GM19455 (cell line): ENCODE data around the gene CEP128.

ENCODE experiments used
- ATAC-seq: cut with Tn5 transposase; IDR thresholded peaks from one replicate; pipeline ENCODE4 v1.9.1; 2021; ENCODE audit not compliant: unreplicated experiment

Gene CEP128

DNA sequence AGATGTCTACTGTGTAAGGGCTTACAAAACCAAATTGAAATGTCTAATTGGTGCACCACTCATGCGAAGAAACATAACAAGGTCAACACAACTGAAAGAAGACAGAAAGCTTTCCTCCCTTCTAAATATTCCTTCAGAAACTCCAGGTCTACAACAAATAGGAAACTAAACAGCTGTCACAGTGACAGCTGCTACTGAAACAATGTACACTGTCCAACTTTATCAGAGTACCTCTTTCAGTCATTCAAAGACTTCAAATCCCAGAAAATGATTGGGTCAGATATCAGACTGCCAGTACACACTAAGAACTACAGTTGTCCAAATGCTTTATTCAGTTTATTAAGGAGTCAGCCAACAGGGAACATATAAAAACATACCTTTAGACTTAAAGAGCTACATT is 35.2 kb downstream of the CEP128 start:
- ATAC-seq, result no peak

GRCh38 chr14:80902608-80903007 is 38.9 kb downstream of the CEP128 start:
- no peak for ATAC-seq

- no peak for ATAC-seq
These were observed 39.7 kb downstream of the CEP128 start for GRCh38 chr14:80901822-80902221.

DNA sequence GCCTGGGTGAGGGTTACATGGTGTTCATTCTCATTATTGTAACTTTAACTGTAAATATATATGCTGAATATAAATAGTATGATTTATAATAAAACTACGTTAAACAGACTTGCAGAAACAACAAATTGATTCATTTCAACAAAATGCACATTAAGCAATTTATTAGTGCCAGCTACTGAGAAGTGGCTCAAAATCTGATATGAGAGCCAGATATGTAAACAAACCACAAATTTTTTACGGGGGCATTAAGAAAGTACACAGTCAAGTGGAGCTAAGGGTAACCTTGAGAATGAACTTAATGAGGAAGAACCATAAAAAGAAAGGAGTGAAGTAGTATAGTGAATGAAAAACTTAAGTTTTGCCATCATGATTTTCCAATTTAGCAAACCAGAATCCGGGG is 40.3 kb downstream of the CEP128 start:
- no peak for ATAC-seq

GRCh38 chr14:80872645-80873044 is 68.9 kb downstream of the CEP128 start:
- no peak for ATAC-seq

DNA sequence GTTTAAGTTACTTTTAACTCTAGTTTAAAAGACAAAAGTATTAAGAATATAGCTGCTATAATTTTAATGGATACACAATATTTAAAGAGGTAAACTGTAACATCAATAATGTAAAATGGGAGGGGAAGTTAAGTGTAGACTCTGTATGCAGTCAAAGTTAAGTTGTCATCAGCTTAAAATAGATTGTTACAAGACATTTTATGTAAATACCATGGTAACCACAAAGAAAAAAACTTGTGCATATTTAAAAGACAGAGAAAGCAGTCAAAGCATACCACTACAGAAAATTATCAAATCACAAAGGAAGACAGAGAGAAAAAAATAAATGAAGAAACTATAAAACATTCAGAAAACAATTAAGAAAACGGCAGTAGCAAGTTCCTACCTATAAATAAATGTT is 73.3 kb downstream of the CEP128 start:
- no peak for ATAC-seq

GRCh38 chr14:80867798-80868197 is 73.7 kb downstream of the CEP128 start:
- no peak for ATAC-seq

DNA sequence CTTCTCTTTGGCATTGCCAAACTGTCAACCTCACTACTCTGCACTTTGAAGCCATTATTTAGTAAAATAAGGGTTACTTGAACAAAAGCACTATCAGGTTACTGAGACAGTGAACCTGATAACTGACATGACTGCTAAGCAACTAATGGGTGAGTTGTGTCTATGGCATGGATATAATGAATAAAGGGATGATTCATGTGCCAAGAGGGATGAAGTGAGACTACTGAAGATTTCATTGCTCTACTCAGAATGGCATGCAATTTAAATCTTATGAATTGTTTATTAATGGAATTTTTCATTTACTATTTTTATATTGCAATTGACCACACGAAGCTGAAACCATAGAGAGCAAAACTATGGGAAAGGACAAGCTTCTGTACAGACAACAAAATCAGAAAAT is 74.4 kb downstream of the CEP128 start:
- ATAC-seq, result no peak

GRCh38 chr14:80865565-80865964 is 76.0 kb downstream of the CEP128 start:
- no peak for ATAC-seq

DNA sequence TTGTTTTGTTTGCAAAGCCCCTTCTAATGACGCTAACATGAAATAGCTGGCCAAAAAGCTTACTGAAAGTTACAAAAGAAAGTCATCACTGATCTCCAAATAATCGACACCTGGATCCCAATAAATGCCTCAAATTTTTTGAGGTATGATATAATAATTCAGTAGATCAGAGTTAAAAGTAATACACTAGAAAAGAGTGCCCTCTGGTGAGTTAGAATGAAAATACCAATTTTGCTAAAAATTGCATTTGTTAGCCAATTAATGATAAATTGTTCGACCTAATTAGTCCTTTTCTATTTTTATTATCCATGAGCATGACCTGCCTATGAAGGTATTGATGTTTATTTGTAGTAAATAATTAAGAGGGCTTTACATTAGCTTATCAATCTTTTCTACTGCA is 78.6 kb downstream of the CEP128 start:
- ATAC-seq, result no peak

DNA sequence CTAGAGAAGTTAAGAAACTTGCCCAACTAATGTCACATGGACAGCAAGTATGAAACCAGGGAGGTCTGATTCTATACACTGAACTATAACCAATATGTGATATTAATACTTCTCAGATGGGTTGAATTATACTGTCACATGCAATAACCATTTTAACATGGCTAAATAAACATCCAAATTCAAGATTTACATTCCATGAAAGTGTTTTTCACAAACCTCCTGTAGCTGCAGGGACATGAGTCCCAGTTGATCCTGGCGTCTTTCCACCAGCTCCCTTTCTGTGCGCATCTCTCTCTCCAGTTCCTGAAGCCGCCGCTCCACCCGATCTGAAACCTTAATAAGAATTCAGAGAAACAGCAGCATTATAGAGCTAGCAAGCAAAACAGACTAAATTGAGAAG is 79.0 kb downstream of the CEP128 start:
- ATAC-seq, result no peak

DNA sequence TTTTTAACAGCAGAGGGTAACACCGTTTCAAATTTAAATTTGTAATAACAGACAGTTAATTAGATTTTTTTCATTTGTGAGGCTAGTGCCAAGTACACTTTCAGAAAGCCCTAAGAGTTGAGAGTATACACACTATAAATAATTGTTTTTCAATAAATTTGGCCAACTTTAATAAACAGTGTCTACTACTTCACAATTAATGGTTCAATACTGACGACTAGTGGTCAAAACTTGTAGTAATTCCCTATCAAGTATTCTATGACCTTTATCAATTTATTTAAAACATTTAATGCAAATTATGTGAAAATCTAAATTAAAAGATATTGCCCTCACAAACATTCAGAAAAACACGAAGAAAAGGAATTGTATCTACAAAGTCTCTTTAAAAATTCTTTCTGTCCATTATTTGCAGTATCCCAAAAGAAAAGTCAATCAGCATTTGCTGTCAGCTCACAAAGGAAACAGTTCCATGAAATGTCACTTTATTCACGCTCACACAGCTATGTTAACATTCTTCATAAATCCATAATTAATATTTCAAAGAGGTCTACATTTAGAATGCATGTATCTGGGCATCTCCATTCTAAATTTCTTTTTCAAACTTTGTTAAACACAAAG is 91.2 kb downstream of the CEP128 start:
- ATAC-seq, result peak; percentile 64

DNA sequence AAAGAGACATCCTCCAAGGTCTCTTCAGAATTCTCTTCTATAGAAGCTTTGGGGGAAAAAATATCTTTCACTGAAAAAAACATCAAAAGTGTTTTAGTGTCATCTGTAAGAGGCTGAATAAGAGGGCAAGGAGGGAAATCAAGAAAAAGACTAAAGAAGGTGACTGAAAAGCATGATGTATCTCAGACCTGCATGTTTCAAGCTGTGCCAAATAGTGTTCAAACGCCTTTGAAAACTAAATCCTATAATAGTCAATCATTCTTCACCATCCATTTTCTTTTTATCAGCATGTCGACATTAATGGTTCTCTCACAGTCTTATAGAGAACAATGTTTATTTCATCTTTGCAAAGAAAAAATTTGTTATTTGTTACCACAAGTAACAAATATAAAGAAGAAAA is 94.5 kb downstream of the CEP128 start:
- no peak for ATAC-seq

GRCh38 chr14:80845856-80846255 is 95.7 kb downstream of the CEP128 start:
- ATAC-seq, result no peak

- no peak for ATAC-seq
These were observed 96.7 kb downstream of the CEP128 start for GRCh38 chr14:80844872-80845271.

DNA sequence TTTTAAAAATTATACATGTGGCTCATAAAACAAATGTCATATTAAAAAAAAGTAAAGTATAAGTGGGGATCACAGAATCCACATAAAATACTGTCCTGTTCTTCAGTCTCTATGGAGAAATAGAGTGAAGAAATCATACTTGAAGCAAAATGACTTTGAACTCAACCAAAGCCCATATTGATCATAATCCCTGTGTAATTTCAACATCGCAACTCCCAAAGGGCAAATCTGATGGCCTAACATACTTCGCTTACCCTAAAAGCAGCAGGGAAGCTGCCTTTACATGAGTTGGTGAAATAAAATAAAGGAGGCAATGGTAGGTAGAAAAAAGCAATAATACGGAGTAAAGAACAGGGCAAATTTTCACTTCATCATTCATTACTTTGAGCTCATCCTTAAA is 101.8 kb downstream of the CEP128 start:
- no peak for ATAC-seq

DNA sequence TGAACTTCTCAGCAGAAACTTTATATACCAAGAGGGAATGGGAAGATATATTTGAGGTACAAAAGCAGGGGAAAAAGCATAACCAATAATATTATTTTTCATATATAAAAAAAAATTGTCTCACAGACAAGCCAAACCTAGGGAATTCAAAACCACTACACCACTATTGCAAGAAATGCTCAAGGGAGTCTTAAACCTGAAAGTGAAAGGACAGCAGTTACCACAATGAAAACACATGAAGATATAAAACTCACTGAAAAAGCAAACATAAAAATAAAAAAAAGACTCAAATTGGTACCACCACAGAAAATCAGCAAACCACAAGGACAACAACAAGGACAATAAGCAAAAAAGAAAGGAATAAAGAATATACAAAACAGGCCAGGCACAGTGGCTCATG is 131.9 kb downstream of the CEP128 start:
- ATAC-seq, result no peak

GRCh38 chr14:80805136-80805535 is 136.4 kb downstream of the CEP128 start:
- ATAC-seq, result no peak

GRCh38 chr14:80798878-80799277 is 142.7 kb downstream of the CEP128 start:
- no peak for ATAC-seq

GRCh38 chr14:80798211-80798610 is 143.3 kb downstream of the CEP128 start:
- ATAC-seq, result no peak

DNA sequence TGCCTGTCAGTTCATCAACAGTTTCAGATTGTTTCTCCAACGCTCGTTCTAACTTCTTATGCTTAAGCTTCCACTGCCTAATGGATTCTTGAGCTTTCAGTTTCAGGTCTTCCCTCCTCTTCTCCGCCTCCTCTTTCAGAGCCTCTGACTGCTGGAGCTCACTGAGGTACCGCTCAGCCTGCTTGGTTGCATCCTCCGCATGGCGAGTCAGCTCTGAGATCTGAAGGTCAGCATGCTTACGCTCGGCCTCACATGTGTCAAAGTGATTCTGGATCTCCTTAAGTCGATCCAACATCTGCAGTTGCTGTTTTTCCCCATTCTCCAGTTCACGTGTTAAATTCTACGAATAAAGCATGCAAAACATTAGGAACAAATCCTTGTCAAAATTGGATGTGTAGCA is 148.8 kb downstream of the CEP128 start:
- ATAC-seq, result no peak

- no peak for ATAC-seq
These were observed 153.7 kb downstream of the CEP128 start for GRCh38 chr14:80787876-80788275.

GRCh38 chr14:80784820-80785219 is 156.7 kb downstream of the CEP128 start:
- ATAC-seq, result no peak

GRCh38 chr14:80781972-80782367 is 159.6 kb downstream of the CEP128 start:
- ATAC-seq, result no peak
